Measurements from ENCODE around the gene RUNX1.
A peak's percentile ranks its signal among the peaks of the same experiment; 100 is the strongest.

The RUNX1 gene

GRCh38 chr21:35058058-35058457, 9.0 kb upstream of the RUNX1 start:
- DNase-seq (ENCODE audit: low spot score) = no peak

GRCh38 chr21:35057428-35057827, 8.3 kb upstream of the RUNX1 start:
- no peak for DNase-seq (ENCODE audit: low spot score)

GRCh38 chr21:35053356-35054096, 4.4 kb upstream of the RUNX1 start:
- DNase-seq (ENCODE audit: low spot score) = no peak

GRCh38 chr21:35052801-35053200, 3.7 kb upstream of the RUNX1 start:
- DNase-seq (ENCODE audit: low spot score) = no peak

- peak; percentile 59 for DNase-seq (ENCODE audit: low spot score)
These were observed 2.3 kb upstream of the RUNX1 start for GRCh38 chr21:35051287-35051818.

GRCh38 chr21:35050348-35051286, 1.5 kb upstream of the RUNX1 start:
- no peak for DNase-seq (ENCODE audit: low spot score)

- DNase-seq (ENCODE audit: low spot score) = no peak
These were observed 910 bp downstream of the RUNX1 start for GRCh38 chr21:35048183-35048601.

GRCh38 chr21:35046880-35047229, 2.2 kb downstream of the RUNX1 start:
- no peak for DNase-seq (ENCODE audit: low spot score)

GRCh38 chr21:35046263-35046624, 2.9 kb downstream of the RUNX1 start:
- no peak for DNase-seq (ENCODE audit: low spot score)

GRCh38 chr21:35045542-35046262, 3.4 kb downstream of the RUNX1 start:
- DNase-seq (ENCODE audit: low spot score) = no peak

GRCh38 chr21:35044770-35045541, 4.1 kb downstream of the RUNX1 start:
- DNase-seq (ENCODE audit: low spot score) = no peak

GRCh38 chr21:35044128-35044527, 5.0 kb downstream of the RUNX1 start:
- no peak for DNase-seq (ENCODE audit: low spot score)

- DNase-seq (ENCODE audit: low spot score) = no peak
These were observed 5.6 kb downstream of the RUNX1 start for GRCh38 chr21:35043549-35043948.

- no peak for DNase-seq (ENCODE audit: low spot score)
These were observed 6.3 kb downstream of the RUNX1 start for GRCh38 chr21:35042836-35043235.

- DNase-seq (ENCODE audit: low spot score) = no peak
These were observed 7.2 kb downstream of the RUNX1 start for GRCh38 chr21:35041881-35042280.

- no peak for DNase-seq (ENCODE audit: low spot score)
These were observed 8.0 kb downstream of the RUNX1 start for GRCh38 chr21:35041122-35041521.

GRCh38 chr21:35039595-35040289, 9.4 kb downstream of the RUNX1 start:
- DNase-seq (ENCODE audit: low spot score) = no peak

GRCh38 chr21:35038772-35039319, 10.3 kb downstream of the RUNX1 start:
- DNase-seq (ENCODE audit: low spot score) = no peak

- DNase-seq (ENCODE audit: low spot score) = no peak
These were observed 11.7 kb downstream of the RUNX1 start for GRCh38 chr21:35037384-35037765.

GRCh38 chr21:35036465-35037383, 12.4 kb downstream of the RUNX1 start:
- no peak for DNase-seq (ENCODE audit: low spot score)
